ENCODE measurements around the gene MS4A2.
"Not testable (repeated sequence)": the region's sequence is repeated elsewhere in the genome, so short reads cannot be mapped to it uniquely, and the experiment has no call there.

Gene MS4A2

DNA sequence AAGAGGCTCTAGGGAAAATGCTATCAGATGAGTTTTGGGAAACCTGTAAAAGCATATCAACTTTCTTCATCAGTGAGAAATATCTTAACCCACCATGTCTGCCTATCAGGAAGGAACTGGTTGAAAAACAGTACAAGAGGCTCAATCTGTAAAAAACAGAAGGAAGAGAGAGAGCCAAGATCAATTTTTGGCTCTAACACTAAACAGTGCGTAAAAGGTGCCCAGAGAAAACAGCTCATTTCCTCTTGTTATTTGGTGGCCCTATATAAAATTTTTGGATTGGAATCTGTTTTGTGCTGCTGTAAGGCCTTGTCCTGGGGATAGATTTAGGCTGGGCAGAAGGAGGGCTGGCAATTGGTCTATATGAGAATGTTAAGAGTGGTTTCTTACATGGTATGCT is 12.1 kb downstream of the MS4A2 start:
- no peak for FAIRE-seq
- no peak for DNase-seq (ENCODE audit: insufficient read length, low spot score)

DNA sequence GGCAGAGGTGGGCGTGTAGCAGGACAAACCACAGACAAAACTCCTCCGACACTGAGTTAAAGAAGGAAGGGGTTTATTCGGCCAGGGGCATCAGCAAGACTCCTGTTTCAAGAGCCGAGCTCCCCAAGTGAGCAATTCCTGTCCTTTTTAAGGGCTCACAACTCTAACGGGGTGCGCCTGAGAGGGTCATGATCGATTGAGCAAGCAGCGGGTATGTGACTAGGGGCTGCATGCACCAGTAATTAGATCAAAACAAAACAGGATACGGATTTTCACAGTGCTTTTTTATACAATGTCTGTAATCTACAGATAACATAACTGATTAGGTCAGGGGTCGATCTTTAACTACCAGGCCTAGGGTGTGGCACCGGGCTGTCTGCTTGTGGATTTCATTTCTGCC is 12.9 kb downstream of the MS4A2 start:
- DNase-seq (ENCODE audit: insufficient read length, low spot score); FAIRE-seq: not testable (repeated sequence)

DNA sequence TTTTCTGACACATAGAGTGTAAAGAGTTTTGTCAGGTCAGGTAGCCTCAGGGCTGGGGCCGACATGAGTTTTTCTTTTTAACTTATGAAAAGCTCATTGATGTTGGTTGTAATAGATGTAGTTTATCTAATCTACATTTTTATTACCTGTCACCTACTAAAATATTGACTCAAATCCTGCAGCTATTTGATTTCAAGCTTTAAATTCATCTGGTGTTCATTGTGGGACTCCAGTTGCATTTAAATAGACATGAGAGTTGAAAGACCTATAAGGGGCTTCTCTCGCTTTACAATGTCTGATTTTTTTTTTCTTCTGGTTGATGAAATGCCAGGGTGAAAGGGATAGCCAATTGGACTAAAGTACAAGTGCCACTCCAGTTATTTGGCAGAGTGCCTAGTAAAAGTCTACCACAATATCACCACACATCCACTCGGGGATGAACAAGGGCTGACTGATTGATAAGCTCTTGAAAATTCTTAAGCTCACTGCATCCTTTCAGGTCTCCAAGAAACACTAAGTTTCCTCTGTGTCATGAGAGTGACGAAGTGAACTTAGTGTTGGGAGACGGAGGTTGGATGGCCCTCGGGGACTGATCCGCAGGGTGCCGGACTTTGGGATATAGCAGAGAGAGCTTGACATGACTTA is 16.1 kb downstream of the MS4A2 start:
- not testable (repeated sequence) for FAIRE-seq; DNase-seq (ENCODE audit: insufficient read length, low spot score)

DNA sequence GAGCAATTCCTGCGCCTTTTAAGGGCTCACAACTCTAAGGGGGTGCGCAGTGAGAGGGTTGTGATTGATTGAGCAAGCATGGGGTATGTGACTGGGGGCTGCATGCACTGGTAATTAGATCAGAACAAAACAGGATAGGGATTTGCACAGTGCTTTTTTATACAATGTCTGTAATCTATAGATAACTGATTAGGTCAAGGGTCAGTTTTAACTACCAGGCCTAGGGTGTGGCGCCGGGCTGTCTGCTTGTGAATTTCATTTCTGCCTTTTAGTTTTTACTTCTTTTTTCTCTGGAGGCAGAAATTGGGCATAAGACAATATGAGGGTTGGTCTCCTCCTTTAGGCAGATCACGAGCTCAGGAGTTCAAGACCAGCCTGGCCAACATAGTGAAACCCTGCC is 20.2 kb downstream of the MS4A2 start:
- FAIRE-seq; DNase-seq (ENCODE audit: insufficient read length, low spot score): not testable (repeated sequence)

DNA sequence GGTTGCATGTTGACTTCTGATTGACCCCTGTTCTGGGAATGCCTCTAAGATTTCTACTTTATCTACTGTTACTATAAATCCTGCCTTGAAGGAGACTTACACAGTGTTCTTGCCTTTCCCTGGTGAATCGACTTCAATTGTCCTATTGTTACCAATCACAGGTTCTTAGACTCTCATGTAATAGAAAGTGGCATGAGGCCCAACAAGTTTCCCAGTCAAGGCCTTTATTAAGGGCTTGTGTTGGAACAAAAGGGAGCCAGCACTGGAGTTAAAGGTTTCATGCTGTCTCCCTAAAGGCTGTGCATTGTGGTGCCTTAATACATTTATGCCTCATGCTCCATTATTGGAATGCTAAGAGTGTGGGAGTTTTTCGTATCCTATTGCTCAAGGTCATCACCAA is 23.3 kb downstream of the MS4A2 start:
- FAIRE-seq: no peak
- DNase-seq (ENCODE audit: insufficient read length, low spot score): no peak

DNA sequence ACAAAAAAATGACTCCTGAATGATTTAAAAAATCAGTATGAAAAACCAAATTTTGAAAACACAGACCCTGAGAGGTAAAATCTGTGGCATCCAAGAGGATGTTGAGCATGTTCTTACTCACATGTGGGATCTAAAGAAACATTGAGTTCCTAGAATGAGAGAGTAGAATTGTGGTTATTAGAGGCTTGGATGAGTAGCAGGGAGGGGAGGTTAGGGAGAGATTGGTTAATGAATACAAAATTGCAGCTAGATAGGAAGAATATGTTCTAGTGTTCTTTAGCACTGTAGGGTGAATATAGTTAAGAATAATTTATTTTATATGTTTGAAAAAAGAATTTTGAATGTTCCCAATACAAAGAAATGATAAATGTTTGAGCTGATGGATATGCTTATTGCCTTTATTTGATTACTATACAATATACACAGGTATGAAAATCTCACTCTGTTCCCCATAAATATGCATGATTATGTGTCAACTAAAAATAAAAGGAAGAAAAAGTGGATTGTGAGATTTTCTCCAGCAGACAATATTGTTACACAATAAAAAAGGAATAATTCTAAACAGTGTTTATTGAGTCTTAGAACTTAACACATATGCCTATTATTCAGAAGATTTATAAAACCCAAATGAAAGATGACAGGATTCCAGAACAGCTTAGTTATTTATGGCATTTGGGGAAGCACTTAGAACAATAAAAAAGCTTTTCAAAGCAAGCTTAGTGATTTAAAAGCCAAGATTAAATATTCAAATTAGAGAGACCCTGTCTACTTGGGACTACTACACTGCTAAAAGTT is 28.7 kb downstream of the MS4A2 start:
- no peak for FAIRE-seq
- DNase-seq (ENCODE audit: insufficient read length, low spot score): no peak

DNA sequence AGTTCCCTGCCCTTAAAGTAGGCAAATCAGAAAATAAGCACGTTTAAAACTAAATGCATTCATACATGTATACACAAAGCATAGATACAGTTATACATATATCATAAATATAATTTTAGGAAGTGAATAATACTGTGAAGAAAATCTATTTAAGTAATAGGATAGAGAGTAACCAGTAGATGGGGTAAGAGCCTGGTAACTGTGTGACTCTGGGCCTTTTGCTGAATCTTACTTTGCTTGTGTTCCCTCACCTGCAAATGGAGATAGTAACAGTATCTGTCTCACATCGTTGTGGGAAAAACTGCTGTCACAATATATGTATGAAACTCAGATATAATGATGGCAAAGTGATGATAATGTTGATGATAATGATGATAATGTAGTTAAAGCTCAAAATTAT is 29.9 kb downstream of the MS4A2 start:
- no peak for FAIRE-seq
- DNase-seq (ENCODE audit: insufficient read length, low spot score): no peak

DNA sequence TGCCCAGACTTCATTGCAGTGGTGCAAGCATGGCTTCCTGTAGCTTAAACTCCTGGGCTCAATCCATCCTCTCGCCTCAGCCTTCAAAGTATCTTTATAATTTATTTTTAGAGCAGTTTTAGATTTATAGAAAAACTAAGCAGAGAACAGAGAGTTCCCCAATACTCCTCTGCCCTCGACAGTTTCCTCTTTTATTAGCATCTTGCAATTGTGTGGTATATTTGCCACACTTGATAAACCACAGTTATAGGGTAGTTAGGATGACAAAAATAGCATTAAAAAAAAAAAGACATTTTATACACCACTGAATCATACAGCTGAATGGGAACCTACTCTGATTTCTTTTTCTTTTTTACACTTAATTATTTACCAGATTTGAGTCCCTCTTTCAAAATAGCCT is 31.2 kb downstream of the MS4A2 start:
- no peak for DNase-seq (ENCODE audit: insufficient read length, low spot score)
- FAIRE-seq: no peak

DNA sequence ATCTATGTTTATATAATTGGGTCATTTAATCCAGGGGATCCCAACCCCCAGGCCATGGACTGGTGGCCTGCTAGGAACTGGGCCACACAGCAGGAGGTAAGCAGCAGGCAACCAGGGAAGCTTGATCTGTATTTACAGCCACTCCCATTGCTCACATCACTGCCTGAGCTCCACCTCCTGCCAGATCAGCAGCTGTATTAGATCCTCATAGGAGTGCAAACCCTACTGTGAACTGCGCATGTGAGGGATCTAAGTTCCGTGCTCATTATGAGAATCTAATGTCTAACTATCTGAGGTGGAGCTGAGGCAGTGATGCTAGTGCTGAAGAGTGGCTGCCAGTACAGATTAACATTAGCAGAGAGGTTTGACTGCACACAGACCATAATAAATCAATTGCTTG is 32.8 kb downstream of the MS4A2 start:
- DNase-seq (ENCODE audit: insufficient read length, low spot score): no peak
- no peak for FAIRE-seq

DNA sequence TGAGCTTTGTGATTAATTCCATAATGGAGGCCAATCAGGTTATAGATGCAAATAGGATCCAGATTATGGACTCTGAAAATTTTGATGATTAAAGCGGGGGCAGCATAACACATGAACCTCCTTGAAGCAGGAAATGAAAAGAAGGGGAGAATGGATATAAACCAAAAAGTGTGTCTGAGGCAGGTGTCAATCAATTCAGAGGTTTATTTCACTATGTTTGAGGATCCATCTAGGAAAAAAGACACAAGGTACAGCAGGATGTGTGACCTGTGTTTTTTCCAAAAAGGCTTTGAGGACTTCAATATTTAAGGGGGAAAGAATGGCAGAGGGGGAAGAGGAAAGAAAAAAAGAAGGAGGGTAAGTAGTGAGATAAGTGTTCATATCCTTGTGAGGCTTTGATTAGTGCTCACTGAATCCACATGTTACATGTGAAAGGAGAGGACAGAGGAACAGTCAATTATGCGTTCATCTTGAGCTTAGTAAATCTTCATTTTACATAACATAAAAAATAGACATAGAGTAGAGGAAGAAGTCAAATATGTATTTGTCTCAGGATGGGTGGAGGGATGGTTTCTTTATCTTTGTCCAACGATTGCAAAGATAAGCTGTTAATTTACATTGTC is 34.1 kb downstream of the MS4A2 start:
- FAIRE-seq (no peak), DNase-seq (ENCODE audit: insufficient read length, low spot score) (no peak)

DNA sequence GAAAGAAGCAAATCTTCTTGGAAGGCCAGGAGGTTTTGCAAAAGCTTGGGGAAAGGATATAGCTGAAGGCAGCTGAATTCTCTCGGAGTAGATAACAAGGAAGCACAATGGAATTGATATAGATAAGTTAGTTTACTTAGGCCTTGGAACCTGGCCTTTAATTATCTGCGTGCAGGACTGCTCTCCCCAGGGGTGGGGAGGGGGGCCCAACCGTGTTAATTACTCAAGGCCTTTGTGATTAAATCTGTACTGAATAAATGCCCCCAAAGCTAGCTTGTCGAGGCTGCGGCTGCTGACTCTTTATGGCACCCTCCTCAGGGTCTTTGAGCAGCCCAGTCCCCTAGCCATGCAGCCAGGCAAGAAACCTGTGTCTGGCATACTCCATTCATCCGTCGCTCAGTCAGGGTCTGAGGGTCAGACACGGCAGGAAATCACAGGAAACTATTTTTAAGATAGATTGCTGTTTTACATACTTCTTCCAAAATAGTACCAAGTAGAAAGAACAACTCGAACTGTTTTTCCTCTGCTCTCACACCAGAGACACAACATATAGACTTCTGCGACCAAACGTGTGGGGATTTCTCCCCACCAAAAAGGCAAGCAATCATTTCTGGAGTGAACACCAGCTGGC is 36.5 kb downstream of the MS4A2 start:
- FAIRE-seq: no peak

DNA sequence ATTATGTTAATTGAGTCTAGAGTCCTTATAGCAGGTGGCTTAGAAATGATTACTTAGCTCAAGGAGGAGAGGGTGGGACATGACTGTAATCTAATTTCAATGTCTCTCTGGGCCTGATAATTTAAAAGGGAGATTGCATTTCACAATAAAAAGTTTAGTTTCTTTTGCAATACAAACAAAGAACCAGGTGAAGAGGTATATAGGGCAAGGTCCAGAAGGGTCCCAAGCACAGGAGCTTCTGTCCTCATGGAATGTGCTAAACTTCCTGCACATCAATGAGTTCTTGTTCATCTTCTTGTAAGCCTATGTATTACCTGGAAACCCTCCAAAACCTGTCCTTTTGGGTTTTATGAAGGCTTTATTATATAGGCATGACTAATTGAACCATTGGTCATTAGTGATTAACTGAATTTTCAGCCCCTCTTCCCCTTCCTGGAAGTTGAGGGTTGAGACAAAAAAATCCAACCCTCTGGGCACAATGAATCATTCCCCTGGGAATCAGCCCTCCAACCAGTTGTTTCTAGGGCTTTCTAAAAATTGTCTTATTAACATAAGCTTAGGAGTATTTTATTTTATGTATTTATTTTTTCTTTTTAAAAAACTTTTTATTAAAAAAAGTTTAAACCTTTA is 37.6 kb downstream of the MS4A2 start:
- DNase-seq (ENCODE audit: insufficient read length, low spot score) (no peak), FAIRE-seq (no peak)

More for the DNA sequence above, 36.5 kb downstream of the MS4A2 start:
- DNase-seq (ENCODE audit: insufficient read length, low spot score): no peak

DNA sequence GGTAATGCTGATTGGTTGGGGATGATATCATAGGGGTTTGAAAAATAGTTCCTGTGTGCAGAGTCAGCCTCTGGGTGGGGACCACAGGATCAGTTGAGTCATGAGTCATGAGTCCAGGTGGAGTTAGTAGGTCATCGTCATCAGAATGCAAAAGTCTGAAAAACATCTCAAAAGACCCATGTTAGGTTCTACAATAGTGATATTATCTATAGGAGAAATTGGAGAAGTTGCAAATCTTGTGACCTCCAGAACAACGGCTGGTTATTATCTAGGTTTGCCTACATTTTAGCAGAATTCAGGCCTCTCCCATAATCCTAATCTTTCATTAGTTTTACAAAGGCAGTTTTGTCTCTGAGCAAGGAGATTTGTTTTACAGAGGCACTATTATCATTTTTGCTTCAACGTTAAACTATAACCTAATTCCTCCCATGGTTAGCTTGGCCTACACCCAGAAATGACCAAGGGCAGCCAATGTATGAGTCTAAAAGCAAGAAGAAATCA is 38.9 kb downstream of the MS4A2 start:
- FAIRE-seq (no peak), DNase-seq (ENCODE audit: insufficient read length, low spot score) (no peak)

DNA sequence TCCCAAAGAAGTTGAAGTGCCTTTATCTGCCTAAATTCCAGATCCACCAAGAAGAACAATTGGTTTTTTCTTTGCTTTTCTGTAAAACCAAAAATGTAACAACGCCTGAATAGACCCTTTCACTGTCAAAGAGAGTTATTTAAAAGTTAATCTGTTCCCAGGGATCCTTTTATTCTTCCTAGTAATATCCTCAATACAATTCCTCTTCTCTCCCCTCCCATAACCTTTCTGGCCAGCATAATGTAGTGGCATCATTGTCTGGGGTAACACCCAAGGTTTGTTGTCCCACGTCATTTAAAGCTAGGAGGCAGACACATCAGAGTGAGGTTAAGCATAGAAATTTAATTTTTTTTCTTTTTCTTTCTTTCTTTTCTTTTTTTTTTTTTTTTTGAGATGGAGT is 39.9 kb downstream of the MS4A2 start:
- FAIRE-seq: no peak
- no peak for DNase-seq (ENCODE audit: insufficient read length, low spot score)

DNA sequence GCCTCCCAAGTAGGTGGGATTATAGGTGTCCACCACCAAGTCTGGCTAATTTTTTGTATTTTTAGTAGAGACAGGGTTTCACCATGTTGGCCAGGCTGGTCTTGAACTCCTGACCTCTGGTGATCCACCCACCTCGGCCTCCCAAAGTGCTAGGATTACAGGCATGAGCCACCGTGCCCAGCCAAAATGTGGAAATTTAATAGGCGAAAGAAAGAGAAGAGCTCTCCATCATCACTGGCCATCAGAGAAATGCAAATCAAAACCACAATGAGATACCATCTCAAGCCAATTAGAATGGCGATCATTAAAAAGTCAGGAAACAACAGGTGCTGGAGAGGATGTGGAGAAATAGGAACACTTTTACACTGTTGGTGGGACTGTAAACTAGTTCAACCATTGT is 40.4 kb downstream of the MS4A2 start:
- FAIRE-seq: not testable (repeated sequence)

DNA sequence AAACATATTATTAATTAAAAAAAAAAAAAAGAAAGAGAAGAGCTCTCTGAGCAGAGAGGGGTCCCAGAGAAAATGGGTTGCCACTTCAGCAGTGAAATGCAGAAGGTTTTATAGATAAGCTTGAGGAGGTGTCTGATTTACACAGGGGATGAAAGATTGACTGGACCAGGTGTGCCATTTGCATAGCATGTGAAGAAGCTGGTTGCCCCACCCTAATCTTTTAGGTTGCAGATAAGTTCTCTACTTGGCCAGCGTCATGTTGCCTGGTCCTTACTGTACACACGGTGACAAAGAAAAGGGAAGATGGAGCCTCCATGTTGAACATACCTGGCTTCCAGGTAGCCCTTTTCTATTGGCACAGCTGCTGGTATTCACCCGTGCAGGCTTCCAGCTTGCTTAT is 41.4 kb downstream of the MS4A2 start:
- no peak for DNase-seq (ENCODE audit: insufficient read length, low spot score)
- no peak for FAIRE-seq

More for the DNA sequence above, 40.4 kb downstream of the MS4A2 start:
- DNase-seq (ENCODE audit: insufficient read length, low spot score): not testable (repeated sequence)

DNA sequence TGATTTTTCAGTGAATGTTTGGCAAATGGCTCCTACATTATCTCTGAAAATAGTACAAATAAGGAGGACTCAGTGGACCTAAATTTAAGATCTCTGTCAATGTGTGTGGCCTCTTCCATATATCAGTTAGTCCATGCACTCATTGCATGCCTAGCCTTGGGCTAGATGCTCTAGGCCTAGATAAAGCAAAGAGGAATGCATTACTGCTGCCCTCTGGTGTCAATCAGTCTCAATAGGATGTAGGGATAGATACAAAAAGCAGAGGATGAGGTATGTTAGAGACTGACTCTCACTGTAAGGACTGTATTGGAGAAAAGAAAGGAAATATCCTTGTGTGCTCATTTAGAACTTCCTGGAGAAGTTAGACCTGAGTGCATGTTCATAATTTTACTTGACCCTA is 42.0 kb downstream of the MS4A2 start:
- FAIRE-seq: no peak
- no peak for DNase-seq (ENCODE audit: insufficient read length, low spot score)

DNA sequence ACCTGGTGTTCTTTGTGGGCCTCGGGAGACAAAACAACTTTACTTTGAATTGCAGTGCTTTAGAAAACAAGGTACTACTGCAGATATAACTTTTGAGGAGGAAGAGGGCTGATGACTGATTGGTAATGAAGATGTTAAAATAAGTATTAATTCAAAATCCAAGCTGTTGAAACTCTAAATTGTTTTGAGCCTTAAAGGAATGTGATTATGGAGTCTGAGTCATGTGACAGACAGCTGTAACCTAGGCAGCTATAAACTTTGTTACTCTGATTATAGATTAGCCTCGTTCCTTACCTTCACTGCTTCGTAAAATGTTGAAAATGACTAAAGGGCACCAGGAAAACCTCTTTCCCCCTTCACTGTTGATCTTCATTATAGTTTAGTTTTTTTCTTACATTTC is 43.4 kb downstream of the MS4A2 start:
- FAIRE-seq (no peak), DNase-seq (ENCODE audit: insufficient read length, low spot score) (no peak)

DNA sequence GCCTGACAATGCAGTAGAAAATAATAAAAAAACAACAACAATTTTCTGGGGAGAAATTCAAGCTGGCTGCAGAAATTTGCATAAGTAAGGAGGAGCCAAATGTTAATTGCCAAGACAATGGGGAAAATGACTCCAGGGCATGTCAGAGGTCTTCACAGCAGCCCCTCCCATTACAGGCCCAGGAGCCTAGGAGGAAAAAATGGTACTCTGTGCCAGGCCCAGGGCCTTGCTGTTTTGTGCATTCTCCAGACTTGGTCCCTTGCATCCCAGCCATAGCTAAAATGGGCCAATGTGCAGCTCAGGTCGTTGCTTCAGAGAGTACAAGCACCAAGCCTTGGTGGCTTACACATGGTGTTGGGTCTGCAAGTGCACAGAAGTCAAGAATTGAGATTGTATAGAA is 45.5 kb downstream of the MS4A2 start:
- FAIRE-seq (no peak), DNase-seq (ENCODE audit: insufficient read length, low spot score) (no peak)

DNA sequence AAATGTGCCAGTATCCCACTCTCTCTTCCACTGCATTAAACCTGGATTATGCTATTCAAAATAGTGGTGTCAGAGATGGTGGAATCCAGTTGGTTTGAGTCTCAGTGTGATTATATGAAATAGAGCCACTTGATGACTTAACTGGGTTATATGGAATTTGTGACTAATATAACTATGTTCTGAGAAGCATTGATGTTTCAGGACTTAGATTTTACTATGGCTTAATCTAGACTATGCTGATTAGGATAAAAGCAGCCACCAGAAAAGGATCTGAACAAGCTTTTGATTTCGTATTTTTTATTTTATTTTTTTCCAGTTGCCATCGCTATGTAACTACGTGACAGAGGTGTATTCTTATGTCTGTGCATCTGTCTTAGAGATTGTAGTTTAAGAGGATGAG is 55.3 kb downstream of the MS4A2 start:
- no peak for FAIRE-seq
- DNase-seq (ENCODE audit: insufficient read length, low spot score): no peak

DNA sequence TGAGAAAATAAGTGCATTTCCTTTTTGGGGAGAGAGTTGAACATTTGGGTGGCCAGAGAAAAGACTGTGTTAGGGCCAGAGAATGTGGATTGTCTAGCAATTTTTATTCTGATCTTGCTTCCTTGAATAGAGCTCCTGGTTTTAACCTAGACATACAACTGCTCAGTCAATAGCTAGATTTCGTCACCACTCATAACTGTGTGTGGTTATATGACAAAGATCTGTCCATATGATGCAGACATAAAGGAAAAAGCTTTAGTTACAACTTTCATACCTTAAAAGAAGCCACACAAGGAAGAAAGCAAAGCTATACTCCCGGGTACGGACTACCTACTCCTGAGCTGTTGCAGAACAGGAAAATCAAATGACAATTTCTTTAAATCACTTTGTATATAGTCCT is 57.2 kb downstream of the MS4A2 start:
- DNase-seq (ENCODE audit: insufficient read length, low spot score): no peak
- FAIRE-seq: no peak
